Measurements from ENCODE around the gene LCP2.

DNA sequence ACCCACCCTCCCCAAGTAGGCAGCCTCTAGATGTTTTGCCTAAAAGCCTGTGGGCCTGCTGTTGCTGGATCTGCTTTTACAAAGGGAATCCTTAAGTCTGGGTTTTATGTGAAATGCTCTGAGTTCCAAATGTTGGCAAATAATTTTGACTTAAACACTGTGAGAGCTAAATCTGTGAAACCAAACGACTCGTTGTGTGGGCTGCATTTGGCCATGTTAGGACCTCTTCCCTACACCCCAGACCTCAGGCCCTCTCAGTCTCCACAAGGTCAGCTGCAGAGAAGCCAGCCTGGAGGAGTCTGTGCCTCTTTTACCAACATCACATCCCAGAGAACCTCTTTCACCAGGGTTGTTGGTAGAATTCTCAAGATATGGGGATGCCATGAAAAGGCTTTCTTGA lies 9.4 kb downstream of the LCP2 start:
- TF ChIP-seq POLR2A (IDR thresholded peaks at IDR 0.05) (no peak), CTCF (IDR thresholded peaks at IDR 0.05) (no peak)

Measured in esophagus squamous epithelium (tissue), 4 donors.